Coronary artery (tissue), 2 donors: ENCODE data around the gene SMIM38.

Source experiments
- DNase-seq: peaks from one replicate; pipeline ENCODE4 v3.0.0-alpha.2; 2017; ENCODE audit warnings: low spot score
- H3K27ac ChIP-seq, 2 donors: fragments of 200-600 bp; sonication (generic); one replicate each; pipeline ENCODE4 v1.5.1; 2016 to 2019
- H3K4me3 ChIP-seq: fragments of 200-600 bp; sonication (generic); 2 replicates; pipeline ENCODE4 v1.5.1; 2016; ENCODE audit warnings: mild to moderate bottlenecking, moderate library complexity
- TF ChIP-seq, protein P1 (sequence below): fragments of 200-600 bp; sonication (generic); IDR thresholded peaks from one replicate; pipeline ENCODE4 v1.5.1; 2019; ENCODE audit warnings: antibody characterized with exemption

Gene SMIM38

GRCh38 chr11:69164824-69165223 is 9.1 kb downstream of the SMIM38 start:
- TF ChIP-seq, protein P1, sequence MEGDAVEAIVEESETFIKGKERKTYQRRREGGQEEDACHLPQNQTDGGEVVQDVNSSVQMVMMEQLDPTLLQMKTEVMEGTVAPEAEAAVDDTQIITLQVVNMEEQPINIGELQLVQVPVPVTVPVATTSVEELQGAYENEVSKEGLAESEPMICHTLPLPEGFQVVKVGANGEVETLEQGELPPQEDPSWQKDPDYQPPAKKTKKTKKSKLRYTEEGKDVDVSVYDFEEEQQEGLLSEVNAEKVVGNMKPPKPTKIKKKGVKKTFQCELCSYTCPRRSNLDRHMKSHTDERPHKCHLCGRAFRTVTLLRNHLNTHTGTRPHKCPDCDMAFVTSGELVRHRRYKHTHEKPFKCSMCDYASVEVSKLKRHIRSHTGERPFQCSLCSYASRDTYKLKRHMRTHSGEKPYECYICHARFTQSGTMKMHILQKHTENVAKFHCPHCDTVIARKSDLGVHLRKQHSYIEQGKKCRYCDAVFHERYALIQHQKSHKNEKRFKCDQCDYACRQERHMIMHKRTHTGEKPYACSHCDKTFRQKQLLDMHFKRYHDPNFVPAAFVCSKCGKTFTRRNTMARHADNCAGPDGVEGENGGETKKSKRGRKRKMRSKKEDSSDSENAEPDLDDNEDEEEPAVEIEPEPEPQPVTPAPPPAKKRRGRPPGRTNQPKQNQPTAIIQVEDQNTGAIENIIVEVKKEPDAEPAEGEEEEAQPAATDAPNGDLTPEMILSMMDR, result no peak
- H3K4me3 ChIP-seq, result no peak overlapping the region
- no peak for DNase-seq

DNA sequence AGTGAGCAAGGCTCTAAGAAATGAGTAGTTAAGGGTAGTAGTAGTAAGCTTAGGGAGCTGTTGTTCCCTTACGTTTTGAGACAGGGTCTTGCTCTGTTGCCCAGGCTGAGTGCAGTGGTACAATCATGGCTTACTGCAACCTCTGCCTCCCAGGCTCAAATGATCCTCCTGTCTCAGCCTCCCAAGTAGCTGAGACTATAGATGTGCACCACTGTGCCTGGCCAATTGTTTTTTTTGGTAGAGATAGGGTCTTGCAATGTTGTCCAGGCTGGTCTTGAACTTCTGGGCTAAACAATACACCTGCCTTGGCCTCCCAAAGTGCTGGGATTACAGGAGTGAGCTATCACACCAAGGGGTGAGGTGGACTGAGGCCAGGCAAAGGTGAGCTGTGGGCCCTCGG is 10.0 kb downstream of the SMIM38 start:
- peak overlapping the region in 1 of 2 donors; percentile 51 for H3K27ac ChIP-seq
- no peak for DNase-seq
- TF ChIP-seq, protein P1, result no peak
- no peak overlapping the region for H3K4me3 ChIP-seq

More at GRCh38 chr11:69164824-69165223, 9.1 kb downstream of the SMIM38 start:
- H3K27ac ChIP-seq, result no peak overlapping the region

- DNase-seq, result no peak
- peak overlapping the region; percentile 38 to 51 for H3K27ac ChIP-seq
- peak overlapping the region; percentile 44 for H3K4me3 ChIP-seq
- TF ChIP-seq, protein P1, result peak; percentile 17
Observed at GRCh38 chr11:69166218-69167115, 10.7 kb downstream of the SMIM38 start.

DNA sequence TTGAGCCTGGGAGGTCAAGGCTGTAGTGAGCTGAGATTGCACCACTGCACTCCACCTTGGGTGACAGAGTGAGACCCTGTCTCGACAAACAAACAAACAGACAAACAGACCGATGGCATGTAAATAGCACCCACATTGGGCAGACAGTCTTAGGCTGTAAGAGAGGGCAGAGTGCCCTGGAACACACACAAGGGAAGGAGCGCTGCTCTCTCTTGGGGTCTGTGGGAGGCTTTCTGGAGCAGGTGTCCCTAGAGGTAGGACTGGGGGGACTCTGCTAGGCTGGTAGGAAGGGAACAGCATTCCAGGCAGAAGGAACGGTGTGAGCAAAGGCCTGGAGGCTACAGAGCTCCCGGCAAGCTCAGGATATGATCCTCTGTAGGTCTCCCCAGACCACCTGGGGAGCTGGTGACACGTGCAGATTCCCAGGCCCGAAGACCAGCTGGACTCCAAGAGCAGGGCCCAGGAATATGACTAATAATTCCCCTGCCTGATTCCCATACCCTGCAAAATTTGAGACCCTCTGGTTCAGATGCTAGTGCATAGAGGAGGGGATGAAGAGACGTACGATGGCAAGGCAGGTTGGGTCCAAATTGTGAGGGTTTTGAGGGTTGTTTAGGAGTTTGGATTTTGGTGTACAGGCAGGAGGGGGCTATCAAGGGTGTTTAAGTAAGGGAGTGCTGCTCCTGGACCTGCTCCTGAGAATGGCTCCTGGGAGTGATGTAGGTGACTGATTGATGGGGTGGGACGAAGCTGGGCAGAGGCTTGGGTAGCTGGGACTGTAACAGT is 11.6 kb downstream of the SMIM38 start:
- H3K4me3 ChIP-seq, result no peak overlapping the region
- DNase-seq, result no peak
- TF ChIP-seq, protein P1, result no peak
- H3K27ac ChIP-seq, result no peak overlapping the region

DNA sequence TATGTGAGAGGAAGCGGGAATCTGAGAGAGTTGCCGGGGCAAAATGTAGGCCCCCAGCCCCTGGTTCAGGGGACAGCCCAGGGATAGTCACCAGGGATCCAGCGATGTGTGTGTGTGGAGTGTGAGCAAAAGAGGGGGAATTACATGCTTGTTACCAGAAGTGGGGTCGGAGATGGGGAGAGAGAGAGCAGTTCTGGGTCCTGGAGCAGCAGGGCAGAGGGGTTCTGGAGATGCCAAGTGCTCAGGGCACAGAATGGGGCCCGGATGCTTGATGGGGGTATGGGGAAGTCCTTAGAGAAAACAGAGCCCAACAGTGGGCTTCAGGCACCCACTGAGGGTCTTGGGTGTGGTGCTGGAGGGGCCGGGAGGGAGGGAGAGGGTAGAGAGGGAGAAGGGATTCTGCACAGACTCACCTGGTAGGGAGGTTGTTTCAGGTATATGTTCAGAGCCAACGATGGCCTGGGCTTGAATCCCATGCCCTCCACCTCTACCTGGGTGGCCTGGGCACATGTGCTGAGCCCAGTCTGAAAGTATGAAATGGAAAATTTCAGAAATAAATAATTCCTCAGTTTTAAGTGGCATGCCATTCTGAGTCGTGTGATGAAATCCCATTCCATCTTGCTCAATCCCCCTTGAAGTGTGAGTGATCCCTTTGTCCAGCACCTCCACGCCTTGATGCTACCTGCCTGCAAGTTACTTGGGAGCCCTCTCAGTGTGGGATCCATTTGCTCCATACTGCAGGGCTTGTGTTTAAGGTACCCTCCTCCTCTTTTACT is 12.4 kb downstream of the SMIM38 start:
- Histone ChIP-seq H3K4me3 (no peak overlapping the region), H3K27ac (no peak overlapping the region)
- TF ChIP-seq, protein P1, result no peak
- no peak for DNase-seq

- Histone ChIP-seq H3K4me3 (no peak overlapping the region), H3K27ac (no peak overlapping the region)
- TF ChIP-seq, protein P1, result no peak
- DNase-seq, result no peak
Observed at GRCh38 chr11:69169479-69169878, 13.7 kb downstream of the SMIM38 start.
